PC-9 (cell line): ENCODE results near the gene BMAL2.

Experiments
- EZH2 ChIP-seq: fragments of 200-600 bp; sonication (generic); IDR thresholded peaks from 2 replicates; pipeline ENCODE4 v1.8.0; 2017; ENCODE audit warnings: antibody characterized with exemption, low read depth
- TF ChIP-seq, protein P1 (sequence below): fragments of 200-600 bp; sonication (generic); conservative IDR thresholded peaks from 2 replicates; pipeline ENCODE4 v1.6.1; 2017; ENCODE audit warnings: mixed run types, antibody characterized with exemption, mild to moderate bottlenecking, moderate library complexity

GRCh38 chr12:27331291-27331926 lies 1.2 kb upstream of the BMAL2 start:
- TF ChIP-seq, protein P1, sequence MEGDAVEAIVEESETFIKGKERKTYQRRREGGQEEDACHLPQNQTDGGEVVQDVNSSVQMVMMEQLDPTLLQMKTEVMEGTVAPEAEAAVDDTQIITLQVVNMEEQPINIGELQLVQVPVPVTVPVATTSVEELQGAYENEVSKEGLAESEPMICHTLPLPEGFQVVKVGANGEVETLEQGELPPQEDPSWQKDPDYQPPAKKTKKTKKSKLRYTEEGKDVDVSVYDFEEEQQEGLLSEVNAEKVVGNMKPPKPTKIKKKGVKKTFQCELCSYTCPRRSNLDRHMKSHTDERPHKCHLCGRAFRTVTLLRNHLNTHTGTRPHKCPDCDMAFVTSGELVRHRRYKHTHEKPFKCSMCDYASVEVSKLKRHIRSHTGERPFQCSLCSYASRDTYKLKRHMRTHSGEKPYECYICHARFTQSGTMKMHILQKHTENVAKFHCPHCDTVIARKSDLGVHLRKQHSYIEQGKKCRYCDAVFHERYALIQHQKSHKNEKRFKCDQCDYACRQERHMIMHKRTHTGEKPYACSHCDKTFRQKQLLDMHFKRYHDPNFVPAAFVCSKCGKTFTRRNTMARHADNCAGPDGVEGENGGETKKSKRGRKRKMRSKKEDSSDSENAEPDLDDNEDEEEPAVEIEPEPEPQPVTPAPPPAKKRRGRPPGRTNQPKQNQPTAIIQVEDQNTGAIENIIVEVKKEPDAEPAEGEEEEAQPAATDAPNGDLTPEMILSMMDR: no peak
- no peak for TF ChIP-seq EZH2
